Measurements from ENCODE around the gene FHL3.
"Not testable (repeated sequence)": the region's sequence is repeated elsewhere in the genome, so short reads cannot be mapped to it uniquely, and the experiment has no call there.

Gene FHL3

GRCh38 chr1:38037221-38037939 lies 32.1 kb upstream of the FHL3 start:
- no peak for DNase-seq (ENCODE audit: extremely low read depth in 1 of 2, low read depth in 1 of 2)

- no peak for DNase-seq (ENCODE audit: extremely low read depth in 1 of 2, low read depth in 1 of 2)
Observed at GRCh38 chr1:38034871-38035270, 29.6 kb upstream of the FHL3 start.

GRCh38 chr1:38032992-38033391 lies 27.7 kb upstream of the FHL3 start:
- DNase-seq (ENCODE audit: extremely low read depth in 1 of 2, low read depth in 1 of 2) = not testable (repeated sequence)

GRCh38 chr1:38031513-38031866 lies 26.2 kb upstream of the FHL3 start:
- DNase-seq (ENCODE audit: extremely low read depth in 1 of 2, low read depth in 1 of 2) = no peak

GRCh38 chr1:38030596-38031512 lies 25.5 kb upstream of the FHL3 start:
- DNase-seq (ENCODE audit: extremely low read depth in 1 of 2, low read depth in 1 of 2) = no peak

GRCh38 chr1:38029685-38030511 lies 24.6 kb upstream of the FHL3 start:
- no peak for DNase-seq (ENCODE audit: extremely low read depth in 1 of 2, low read depth in 1 of 2)

GRCh38 chr1:38029081-38029681 lies 23.9 kb upstream of the FHL3 start:
- DNase-seq (ENCODE audit: extremely low read depth in 1 of 2, low read depth in 1 of 2) = no peak

- no peak for DNase-seq (ENCODE audit: extremely low read depth in 1 of 2, low read depth in 1 of 2)
Observed at GRCh38 chr1:38028671-38029070, 23.4 kb upstream of the FHL3 start.

GRCh38 chr1:38028105-38028591 lies 22.8 kb upstream of the FHL3 start:
- no peak for DNase-seq (ENCODE audit: extremely low read depth in 1 of 2, low read depth in 1 of 2)

- no peak for DNase-seq (ENCODE audit: extremely low read depth in 1 of 2, low read depth in 1 of 2)
Observed at GRCh38 chr1:38027201-38028104, 22.1 kb upstream of the FHL3 start.

- DNase-seq (ENCODE audit: extremely low read depth in 1 of 2, low read depth in 1 of 2) = no peak
Observed at GRCh38 chr1:38026592-38027200, 21.4 kb upstream of the FHL3 start.

GRCh38 chr1:38025664-38026063 lies 20.4 kb upstream of the FHL3 start:
- DNase-seq (ENCODE audit: extremely low read depth in 1 of 2, low read depth in 1 of 2) = no peak

GRCh38 chr1:38025233-38025632 lies 19.9 kb upstream of the FHL3 start:
- no peak for DNase-seq (ENCODE audit: extremely low read depth in 1 of 2, low read depth in 1 of 2)

GRCh38 chr1:38022810-38023209 lies 17.5 kb upstream of the FHL3 start:
- DNase-seq (ENCODE audit: extremely low read depth in 1 of 2, low read depth in 1 of 2) = no peak

- no peak for DNase-seq (ENCODE audit: extremely low read depth in 1 of 2, low read depth in 1 of 2)
Observed at GRCh38 chr1:38021969-38022368, 16.7 kb upstream of the FHL3 start.

- no peak for DNase-seq (ENCODE audit: extremely low read depth in 1 of 2, low read depth in 1 of 2)
Observed at GRCh38 chr1:38020396-38020795, 15.1 kb upstream of the FHL3 start.

GRCh38 chr1:38018864-38019343 lies 13.6 kb upstream of the FHL3 start:
- DNase-seq (ENCODE audit: extremely low read depth in 1 of 2, low read depth in 1 of 2) = no peak

GRCh38 chr1:38015978-38016725 lies 10.8 kb upstream of the FHL3 start:
- no peak for DNase-seq (ENCODE audit: extremely low read depth in 1 of 2, low read depth in 1 of 2)
